NCI-H524 (cell line): ENCODE measurements around the gene DEFB129.
"Not testable (repeated sequence)": the region's sequence is repeated elsewhere in the genome, so short reads cannot be mapped to it uniquely, and the experiment has no call there.

ENCODE experiments used
- DNase-seq, 2 experiments: peaks; one replicate each; lab custom pipeline; 2025; lab: John Stamatoyannopoulos, UW

The DEFB129 gene

GRCh38 chr20:226958-227357 is at the start of gene DEFB129:
TSS of gene DEFB129 (plus strand) at chr20:227258. CDS start at chr20:227289, 31 bp downstream.
- DNase-seq = no peak

DNA sequence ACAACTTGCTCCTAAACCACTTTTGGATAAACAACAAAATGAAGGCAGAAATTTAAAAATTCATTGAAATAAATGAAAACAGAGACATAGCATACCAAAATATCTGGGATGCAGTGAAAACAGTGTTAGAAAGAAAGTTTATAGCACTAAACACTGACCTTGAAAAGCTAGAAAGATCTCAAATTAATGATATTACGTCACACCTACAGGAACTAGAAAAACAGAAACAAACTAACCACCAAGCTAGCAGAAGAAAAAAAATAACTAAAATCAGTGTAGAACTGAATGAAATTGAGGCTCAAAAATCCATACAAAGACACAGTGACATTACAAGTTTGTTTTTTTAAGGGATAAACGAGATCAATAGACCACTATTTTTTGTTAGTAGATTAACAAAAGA is 42.8 kb upstream of the DEFB129 start:
- DNase-seq = no peak

DNA sequence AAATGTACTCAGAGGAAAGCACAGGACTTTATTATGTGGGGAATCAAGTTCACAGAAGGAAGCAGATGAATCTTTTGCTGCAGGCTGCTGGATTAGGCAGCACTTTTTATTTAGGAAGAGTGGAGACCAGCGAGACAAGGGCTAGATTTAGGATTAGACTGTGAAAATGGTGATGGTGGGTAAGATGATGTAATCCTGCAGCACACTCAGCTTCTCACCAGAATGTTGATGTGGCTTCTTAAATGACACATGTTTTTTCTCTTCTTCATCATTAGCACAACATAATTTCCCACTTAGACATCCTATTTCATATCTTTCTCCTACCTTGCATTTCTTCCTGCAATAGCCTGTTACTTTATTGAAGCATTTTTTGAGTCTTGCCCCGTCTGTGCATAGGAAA is 39.3 kb upstream of the DEFB129 start:
- DNase-seq = no peak

GRCh38 chr20:189611-190010 is 37.4 kb upstream of the DEFB129 start, which contains the start of gene DEFB128:
TSS of gene DEFB128 (minus strand) at chr20:189711. CDS start at chr20:189623, 88 bp downstream.
- no peak for DNase-seq

- no peak for DNase-seq
These were observed 28.8 kb upstream of the DEFB129 start for GRCh38 chr20:198225-198624.

- DNase-seq = no peak
These were observed 27.1 kb upstream of the DEFB129 start for GRCh38 chr20:199996-200395.

DNA sequence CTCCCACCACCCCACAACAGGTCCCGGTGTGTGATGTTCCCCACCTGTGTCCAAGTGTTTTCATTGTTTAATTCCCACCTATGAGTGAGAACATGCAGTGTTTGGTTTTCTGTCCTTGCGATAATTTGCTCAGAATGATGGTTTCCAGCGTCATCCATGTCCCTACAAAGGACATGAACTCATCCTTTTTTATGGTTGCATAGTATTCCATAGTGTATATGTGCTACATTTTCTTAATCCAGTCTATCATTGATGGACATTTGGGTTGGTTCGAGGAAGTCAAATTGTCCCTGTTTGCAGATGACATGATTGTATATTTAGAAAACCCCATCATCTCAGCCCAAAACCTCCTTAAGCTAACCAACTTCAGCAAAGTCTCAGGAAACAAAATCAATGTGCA is 23.4 kb upstream of the DEFB129 start:
- DNase-seq = not testable (repeated sequence)

GRCh38 chr20:208942-209566 is 18.0 kb upstream of the DEFB129 start:
- peak; percentile 44 to 79 for DNase-seq

- no peak for DNase-seq
These were observed 16.1 kb upstream of the DEFB129 start for GRCh38 chr20:210809-211502.

- DNase-seq = no peak
These were observed 12.7 kb upstream of the DEFB129 start for GRCh38 chr20:214383-214782.

GRCh38 chr20:215796-216195 is 11.3 kb upstream of the DEFB129 start:
- no peak for DNase-seq

DNA sequence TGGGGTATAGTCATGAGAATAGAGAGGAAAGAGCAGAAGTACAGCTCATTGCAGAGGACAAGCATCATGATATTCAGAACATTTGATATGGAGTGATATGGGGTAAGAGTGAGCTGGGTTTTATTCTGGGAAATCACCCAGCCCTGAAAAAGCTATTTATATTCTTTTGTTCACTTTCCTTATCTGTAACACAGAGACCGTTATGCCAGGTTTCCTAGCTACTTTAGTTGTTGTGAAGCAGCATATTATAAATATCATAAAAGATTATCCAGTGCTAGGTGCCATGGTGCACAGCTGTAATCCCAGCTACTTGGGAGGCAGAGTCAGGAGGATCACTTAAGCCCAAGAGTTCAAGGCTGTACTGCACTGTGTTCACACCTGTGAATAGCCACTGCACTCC is 9.8 kb upstream of the DEFB129 start:
- DNase-seq = no peak

- peak; percentile 34 to 63 for DNase-seq
These were observed 7.6 kb upstream of the DEFB129 start for GRCh38 chr20:219290-220115.

- no peak for DNase-seq
These were observed 5.7 kb upstream of the DEFB129 start for GRCh38 chr20:221258-221830.

GRCh38 chr20:225879-226278 is 1.2 kb upstream of the DEFB129 start:
- not testable (repeated sequence) for DNase-seq

- DNase-seq = no peak
These were observed 514 bp downstream of the DEFB129 start for GRCh38 chr20:227439-228105.

- DNase-seq = peak in 1 of 2 experiments; percentile 52
These were observed 8.8 kb downstream of the DEFB129 start for GRCh38 chr20:235891-236290.

DNA sequence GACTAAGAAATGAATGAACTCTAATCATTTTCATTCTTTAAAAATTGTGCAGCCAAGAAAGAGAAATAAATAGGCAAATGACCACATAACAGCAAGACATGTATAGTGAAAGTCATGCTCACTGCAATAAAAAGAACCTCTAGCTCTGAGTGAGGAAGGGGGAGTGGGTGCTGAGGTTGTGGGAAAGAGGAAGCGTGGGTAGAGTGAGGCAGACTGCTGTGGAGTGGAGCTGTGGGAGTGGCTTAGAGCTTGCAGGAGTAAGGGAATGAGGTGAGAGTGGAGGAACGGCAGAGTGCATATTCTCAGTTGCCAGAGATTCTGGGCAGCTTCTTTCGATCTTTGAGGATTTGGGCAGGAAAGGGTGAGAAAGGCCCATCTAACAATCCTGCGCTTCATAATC is 10.4 kb downstream of the DEFB129 start:
- no peak for DNase-seq

GRCh38 chr20:237929-238328 is 10.9 kb downstream of the DEFB129 start:
- no peak for DNase-seq

- DNase-seq = no peak
These were observed 15.8 kb downstream of the DEFB129 start for GRCh38 chr20:242905-243304.

- no peak for DNase-seq
These were observed 24.3 kb downstream of the DEFB129 start for GRCh38 chr20:251354-251753.

DNA sequence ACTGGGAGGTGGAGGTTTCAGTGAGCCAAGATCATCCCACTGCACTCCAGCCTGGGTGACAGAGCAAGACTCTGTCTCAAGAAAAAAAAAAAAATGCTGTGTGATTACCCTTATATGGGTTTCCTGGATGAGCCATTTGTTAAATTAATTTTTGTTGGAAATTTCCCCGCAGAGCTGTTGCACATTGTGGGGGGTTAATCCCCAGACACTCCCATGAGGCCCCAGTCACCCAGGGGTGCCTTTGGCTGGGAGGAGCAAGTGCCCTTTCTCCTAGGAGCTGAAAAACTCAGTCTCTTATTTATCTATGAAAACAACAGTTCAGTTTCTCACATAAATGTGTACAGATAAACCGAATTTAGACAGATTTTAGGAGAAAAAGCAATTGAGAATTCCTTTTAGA is 25.7 kb downstream of the DEFB129 start:
- DNase-seq = no peak
